NCI-H1105 treated with DMSO at 0.1 percent for 48 hours (cell line): ENCODE results near the gene COMMD10.
A peak's percentile ranks its signal among the peaks of the same experiment; 100 is the strongest.
"Not testable (repeated sequence)": the region's sequence is repeated elsewhere in the genome, so short reads cannot be mapped to it uniquely, and the experiment has no call there.

Experiments
- DNase-seq: peaks from one replicate; lab custom pipeline; 2025; lab: John Stamatoyannopoulos, UW

The COMMD10 gene

GRCh38 chr5:116084871-116085715 is at the start of gene COMMD10:
Gene COMMD10 (plus strand): TSS chr5:116085025.
- peak; percentile 73 for DNase-seq

DNA sequence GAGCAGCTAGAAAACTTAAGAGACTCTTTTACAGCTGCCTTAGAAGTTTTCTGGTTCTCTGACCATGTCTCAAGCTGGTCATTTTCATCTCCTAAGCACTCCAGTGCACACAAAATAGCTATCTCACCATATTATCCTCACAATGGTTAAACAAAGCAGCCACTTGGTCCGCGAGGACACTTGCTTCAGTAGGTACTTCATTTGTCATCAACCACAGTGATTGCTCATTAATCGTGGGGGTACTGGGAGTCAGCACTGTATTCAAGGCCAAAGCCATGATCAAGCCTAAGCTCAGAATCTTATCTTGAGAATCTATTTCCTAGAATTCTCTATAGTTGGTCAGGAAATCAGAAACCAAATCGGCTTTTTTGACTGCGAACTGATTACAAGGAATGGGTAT is 49.7 kb upstream of the COMMD10 start:
- DNase-seq, result no peak

- no peak for DNase-seq
Measured at GRCh38 chr5:116037236-116037822, 47.5 kb upstream of the COMMD10 start.

- no peak for DNase-seq
Measured at GRCh38 chr5:116038817-116039216, 46.0 kb upstream of the COMMD10 start.

GRCh38 chr5:116042375-116042774 is 42.5 kb upstream of the COMMD10 start:
- DNase-seq, result no peak

- peak; percentile 84 for DNase-seq
Measured at GRCh38 chr5:116044073-116044472, 40.8 kb upstream of the COMMD10 start.

GRCh38 chr5:116045821-116046220 is 39.0 kb upstream of the COMMD10 start:
- no peak for DNase-seq

GRCh38 chr5:116046261-116046660 is 38.6 kb upstream of the COMMD10 start:
- DNase-seq, result no peak

DNA sequence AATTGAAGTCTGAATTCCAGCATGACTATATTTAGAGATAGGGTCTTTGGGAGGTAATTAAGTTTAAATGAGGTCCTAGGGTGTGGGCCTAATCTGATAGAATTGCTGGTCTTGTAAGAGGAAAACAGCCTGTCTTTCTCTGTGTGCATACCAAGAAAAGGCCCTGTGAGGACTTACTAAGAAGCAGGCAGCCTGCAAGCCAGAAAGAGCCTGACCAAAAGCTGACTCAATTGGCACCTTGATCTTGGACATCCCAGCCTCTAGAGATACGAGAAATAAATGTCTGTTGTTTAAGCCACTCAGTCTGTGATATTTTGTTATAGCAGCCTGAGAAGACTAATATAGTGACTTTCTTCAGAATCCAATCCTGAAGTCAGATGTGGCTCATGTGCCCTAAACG is 38.0 kb upstream of the COMMD10 start:
- no peak for DNase-seq

DNA sequence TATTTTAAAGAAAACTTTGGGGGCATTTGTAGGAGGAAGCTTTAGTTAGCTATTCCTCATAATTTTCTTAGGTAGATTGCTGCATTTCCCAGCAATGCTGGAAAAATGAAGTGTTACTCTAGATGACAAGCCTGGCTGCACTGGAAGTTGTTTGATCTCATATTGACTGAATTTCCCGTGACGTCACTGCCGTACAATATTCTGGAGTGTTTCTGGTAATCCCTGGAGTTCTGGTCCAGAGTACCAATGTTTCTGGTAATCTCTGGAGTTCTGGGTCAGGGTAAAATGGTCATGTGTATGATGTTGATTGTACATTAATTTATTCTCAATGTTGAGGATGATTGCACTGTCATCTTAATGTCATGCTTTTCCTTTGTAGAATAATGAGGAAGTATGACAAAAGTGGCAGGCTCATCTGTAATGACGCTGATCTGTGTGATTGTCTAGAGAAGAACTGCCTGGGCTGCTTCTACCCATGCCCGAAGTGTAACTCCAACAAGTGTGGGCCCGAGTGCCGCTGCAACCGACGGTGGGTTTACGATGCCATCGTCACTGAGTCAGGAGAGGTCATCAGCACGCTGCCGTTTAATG is 26.4 kb upstream of the COMMD10 start:
- no peak for DNase-seq

- no peak for DNase-seq
Measured at GRCh38 chr5:116062352-116062751, 22.5 kb upstream of the COMMD10 start.

GRCh38 chr5:116063950-116064349 is 20.9 kb upstream of the COMMD10 start:
- DNase-seq, result no peak

GRCh38 chr5:116068028-116068632 is 16.7 kb upstream of the COMMD10 start:
- peak; percentile 7 for DNase-seq

- no peak for DNase-seq
Measured at GRCh38 chr5:116071211-116071610, 13.6 kb upstream of the COMMD10 start.

DNA sequence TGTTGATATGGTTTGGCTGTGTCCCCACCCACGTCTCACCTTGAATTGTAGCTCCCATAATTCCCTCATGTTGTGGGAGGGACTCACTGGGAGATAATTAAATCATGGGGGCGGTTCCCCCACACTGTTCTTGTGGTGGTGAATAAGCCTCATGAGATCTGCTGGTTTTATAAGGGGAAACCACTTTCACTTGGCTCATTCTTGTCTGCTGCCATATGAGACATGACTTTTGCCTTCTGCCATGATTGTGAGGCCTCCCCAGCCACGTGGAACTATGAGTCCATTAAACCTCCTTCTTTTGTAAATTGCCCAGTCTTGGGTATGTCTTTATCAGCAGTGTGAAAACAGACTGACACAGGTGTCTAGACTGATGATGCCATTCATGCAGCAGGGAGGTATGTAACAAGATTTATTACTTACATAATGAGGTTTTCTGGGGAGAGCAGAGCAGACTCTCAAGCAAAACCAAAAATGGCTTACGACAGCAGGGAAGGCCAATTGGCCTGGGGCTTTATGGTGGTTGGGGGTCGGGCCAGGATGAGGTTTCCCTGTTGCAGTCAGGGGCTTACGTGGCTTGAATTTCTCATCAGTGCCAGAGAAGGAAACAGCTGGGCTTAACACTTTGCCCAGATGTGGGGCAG is 9.5 kb upstream of the COMMD10 start:
- no peak for DNase-seq

GRCh38 chr5:116076496-116076895 is 8.3 kb upstream of the COMMD10 start:
- no peak for DNase-seq

DNA sequence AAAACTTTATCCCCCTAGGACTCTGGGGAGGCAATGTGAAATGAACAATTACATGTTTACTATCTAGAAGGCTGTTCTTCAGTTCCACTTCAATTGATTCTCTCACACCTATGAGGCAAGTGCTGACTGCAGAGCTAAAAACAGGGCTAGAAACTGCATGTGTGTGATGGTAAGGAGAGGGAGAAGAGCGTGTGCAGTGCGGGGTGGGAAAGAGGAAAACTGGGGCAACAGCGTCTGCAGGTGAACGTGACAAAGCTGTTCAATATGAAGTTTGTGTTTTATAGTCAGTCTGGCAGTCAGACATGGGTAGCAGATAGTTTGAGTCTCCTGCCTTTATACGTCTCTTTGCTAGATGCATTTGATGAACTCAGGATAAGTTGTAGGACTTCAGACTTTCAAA is 6.6 kb upstream of the COMMD10 start:
- no peak for DNase-seq

DNA sequence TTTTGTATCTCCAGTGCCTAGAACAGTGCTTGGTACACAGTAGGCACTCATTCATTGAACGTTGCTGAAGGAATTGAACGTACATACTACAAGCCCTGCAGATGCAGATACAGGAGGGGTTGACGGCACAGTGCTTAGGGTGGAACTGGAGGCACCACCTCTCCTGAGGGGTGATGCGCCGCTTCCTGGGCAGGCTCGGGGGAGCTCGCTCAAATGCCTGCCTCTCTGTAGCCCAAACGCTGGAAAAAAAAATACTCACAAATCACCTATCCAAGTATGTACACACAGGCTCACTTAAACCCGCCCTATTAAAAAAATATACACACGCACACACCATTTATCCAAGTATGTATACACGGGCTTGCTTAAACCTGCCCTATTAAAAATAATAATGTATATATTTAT is 536 bp upstream of the COMMD10 start:
- DNase-seq, result peak; percentile 17

- DNase-seq, result not testable (repeated sequence)
Measured at GRCh38 chr5:116086309-116086708, 1.5 kb downstream of the COMMD10 start.

DNA sequence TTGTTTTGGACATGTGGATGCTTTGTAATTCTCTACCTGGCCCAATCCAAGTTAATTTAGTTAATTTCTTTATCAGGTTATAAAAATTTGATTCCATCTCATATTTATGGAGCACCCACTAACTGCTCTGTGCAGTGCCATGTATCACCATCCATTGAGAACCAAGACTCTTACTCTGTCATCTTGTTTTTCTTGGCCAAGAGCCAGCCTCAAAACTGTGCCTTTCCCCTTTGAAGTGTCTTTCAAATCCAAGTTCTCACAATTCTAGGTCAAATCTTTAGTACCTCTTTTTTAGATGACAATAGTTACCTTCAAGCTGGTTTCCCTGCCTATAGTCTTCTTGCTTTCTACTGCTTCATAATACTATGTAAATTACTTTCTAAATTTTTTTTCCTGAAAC is 3.2 kb downstream of the COMMD10 start:
- no peak for DNase-seq

GRCh38 chr5:116090302-116090701 is 5.5 kb downstream of the COMMD10 start:
- DNase-seq, result no peak

- no peak for DNase-seq
Measured at GRCh38 chr5:116091416-116091815, 6.6 kb downstream of the COMMD10 start.
